HG02610 (cell line): ENCODE data around the gene KCTD12.
"Not testable (repeated sequence)": the region's sequence is repeated elsewhere in the genome, so short reads cannot be mapped to it uniquely, and the experiment has no call there.

Experiments used
- ATAC-seq: cut with Tn5 transposase; IDR thresholded peaks from one replicate; pipeline ENCODE4 v1.9.1; 2021; ENCODE audit warnings: mild to moderate bottlenecking, moderate library complexity; ENCODE audit not compliant: unreplicated experiment

The KCTD12 gene

GRCh38 chr13:76886292-76887075, at the start of gene KCTD12:
Gene KCTD12, minus strand, starts transcription at chr13:76886405. Its CDS starts 257 bp downstream, at chr13:76886148.
- ATAC-seq, result peak; percentile 75

- no peak for ATAC-seq
Measured at GRCh38 chr13:76934671-76935070, 48.5 kb upstream of the KCTD12 start.

- no peak for ATAC-seq
Measured at GRCh38 chr13:76932076-76932475, 45.9 kb upstream of the KCTD12 start.

- ATAC-seq, result no peak
Measured at GRCh38 chr13:76929851-76930374, 43.7 kb upstream of the KCTD12 start.

- ATAC-seq, result no peak
Measured at GRCh38 chr13:76929320-76929719, 43.1 kb upstream of the KCTD12 start.

GRCh38 chr13:76928456-76928855, 42.3 kb upstream of the KCTD12 start:
- no peak for ATAC-seq

- no peak for ATAC-seq
Measured at GRCh38 chr13:76927955-76928354, 41.8 kb upstream of the KCTD12 start.

- no peak for ATAC-seq
Measured at GRCh38 chr13:76925115-76925514, 38.9 kb upstream of the KCTD12 start.

GRCh38 chr13:76921516-76921915, 35.3 kb upstream of the KCTD12 start:
- ATAC-seq, result no peak

- ATAC-seq, result not testable (repeated sequence)
Measured at GRCh38 chr13:76917755-76918481, 31.7 kb upstream of the KCTD12 start.

GRCh38 chr13:76917095-76917494, 30.9 kb upstream of the KCTD12 start:
- no peak for ATAC-seq

GRCh38 chr13:76913898-76914297, 27.7 kb upstream of the KCTD12 start:
- ATAC-seq, result no peak

- ATAC-seq, result no peak
Measured at GRCh38 chr13:76912476-76912875, 26.3 kb upstream of the KCTD12 start.

- ATAC-seq, result no peak
Measured at GRCh38 chr13:76904507-76904906, 18.3 kb upstream of the KCTD12 start.

GRCh38 chr13:76903544-76904162, 17.4 kb upstream of the KCTD12 start:
- peak; percentile 96 for ATAC-seq

GRCh38 chr13:76899066-76899465, 12.9 kb upstream of the KCTD12 start:
- not testable (repeated sequence) for ATAC-seq

GRCh38 chr13:76897171-76897570, 11.0 kb upstream of the KCTD12 start:
- ATAC-seq, result not testable (repeated sequence)

GRCh38 chr13:76894401-76895110, 8.4 kb upstream of the KCTD12 start:
- peak; percentile 63 for ATAC-seq

GRCh38 chr13:76892488-76892887, 6.3 kb upstream of the KCTD12 start:
- no peak for ATAC-seq

GRCh38 chr13:76890021-76890420, 3.8 kb upstream of the KCTD12 start:
- ATAC-seq, result no peak

- no peak for ATAC-seq
Measured at GRCh38 chr13:76889254-76889653, 3.0 kb upstream of the KCTD12 start.
